Measurements from ENCODE around the gene MB. TPM values are rescaled to one million over a fixed set of nuclear protein-coding genes. Genes with fewer than 3 reads are reported as not detected.

MB gene
- total and polyA plus RNA-seq, 2 donors (not counting 1 experiment from before 2014, with no cell fraction given) = not detected

DNA sequence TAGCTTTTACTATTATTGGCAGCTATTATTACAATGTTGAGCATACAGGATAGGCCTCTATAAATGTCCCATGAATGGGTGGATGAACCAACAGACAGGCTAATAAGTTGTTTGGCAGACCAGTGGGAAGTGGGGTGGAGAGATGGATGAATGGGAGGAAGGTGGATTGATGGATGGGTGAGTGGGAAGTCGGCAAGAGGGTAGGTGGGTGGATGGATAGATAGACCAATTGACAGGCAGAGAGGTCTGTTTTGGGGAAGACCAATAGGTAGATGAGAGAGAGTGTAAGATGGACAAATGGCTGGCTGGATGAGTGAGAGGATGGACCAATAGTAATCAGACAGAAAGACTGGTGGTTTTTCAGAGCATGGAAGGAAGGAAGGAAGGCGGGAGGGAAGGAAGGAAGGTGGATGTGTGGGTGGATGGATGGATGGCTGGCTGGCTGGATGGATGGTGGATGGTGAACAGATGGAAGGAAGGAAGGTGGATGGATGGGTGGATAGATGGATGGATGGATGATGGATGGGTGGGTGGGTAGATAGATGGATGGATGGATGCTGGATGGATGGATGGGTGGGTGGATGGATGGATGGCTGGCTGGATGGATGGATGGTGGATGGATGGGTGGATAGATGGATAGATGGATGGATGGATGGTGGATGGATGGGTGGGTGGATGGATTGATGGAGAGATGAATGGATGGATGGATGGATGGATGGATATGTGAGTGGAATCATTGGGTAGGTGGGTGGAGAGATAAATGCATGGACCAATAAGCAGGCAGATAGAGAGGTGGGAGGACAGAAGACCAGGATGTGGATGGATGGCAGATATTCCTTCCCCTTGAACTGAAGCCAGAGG is 39.1 kb downstream of the MB start:
- Histone ChIP-seq H3K9ac (ENCODE audit: low read length) (no peak overlapping the region), H3K79me2 (ENCODE audit: control insufficient read depth, insufficient read depth, low read length) (no peaks in the 10 kb centered on the region), H3K4me1 (ENCODE audit: control insufficient read depth in 2 of 2, insufficient read depth in 2 of 2, low read length in 2 of 2) (peaks cover 0 to 3% of the 10 kb centered on the region in 2 donors), H2AFZ (ENCODE audit: insufficient read depth, low read depth, low read length, poor library complexity, severe bottlenecking) (no peak overlapping the region), H3K4me2 (replicated peaks; ENCODE audit: low read depth, low read length, poor library complexity, severe bottlenecking) (no peak overlapping the region), H4K20me1 (ENCODE audit: control insufficient read depth, insufficient read depth, low read length, poor library complexity, severe bottlenecking) (no peaks in the 10 kb centered on the region), H3K9me3 (ENCODE audit: control extremely low read depth in 1 of 3, control insufficient read depth in 2 of 3, insufficient read depth in 1 of 3, low read length in 2 of 3) (no peaks in the 10 kb centered on the region), H3K36me3 (replicated peaks in 1 of 2; ENCODE audit: control extremely low read depth in 1 of 2, control insufficient read depth in 1 of 2, extremely low read depth in 1 of 2, insufficient read depth in 2 of 2, low read length in 1 of 2) (no peaks in the 10 kb centered on the region), H3K27ac (ENCODE audit: low read length in 2 of 2) (no peak overlapping the region), H3K27me3 (replicated peaks in 1 of 4; ENCODE audit: control extremely low read depth in 1 of 4, control insufficient read depth in 3 of 4, insufficient read depth in 4 of 4, low read length in 3 of 4) (peaks cover 0 to 6% (median 0%) of the 10 kb centered on the region in 4 experiments), H3K4me3 (ENCODE audit: control extremely low read depth in 1 of 5, extremely low read depth in 1 of 5, insufficient read depth in 1 of 5, low read depth in 2 of 5, low read length in 4 of 5) (no peak overlapping the region)
- 96% methylated on average over 2 of the region's 2 CpGs for WGBS (ENCODE audit: insufficient coverage)
- DNase-seq (no peak), ATAC-seq (ENCODE audit: low read depth) (no peak)
- H3K27me3 Mint-ChIP-seq = peaks cover 4% of the 10 kb centered on the region
- intact Hi-C loops (cut with micrococcal nuclease) = no loop called here
- no peak for TF ChIP-seq EZH2 (IDR thresholded peaks at IDR 0.05; ENCODE audit: borderline replicate concordance, insufficient read depth, low read depth, low read length, poor library complexity, severe bottlenecking)
- TF ChIP-seq, protein P1, sequence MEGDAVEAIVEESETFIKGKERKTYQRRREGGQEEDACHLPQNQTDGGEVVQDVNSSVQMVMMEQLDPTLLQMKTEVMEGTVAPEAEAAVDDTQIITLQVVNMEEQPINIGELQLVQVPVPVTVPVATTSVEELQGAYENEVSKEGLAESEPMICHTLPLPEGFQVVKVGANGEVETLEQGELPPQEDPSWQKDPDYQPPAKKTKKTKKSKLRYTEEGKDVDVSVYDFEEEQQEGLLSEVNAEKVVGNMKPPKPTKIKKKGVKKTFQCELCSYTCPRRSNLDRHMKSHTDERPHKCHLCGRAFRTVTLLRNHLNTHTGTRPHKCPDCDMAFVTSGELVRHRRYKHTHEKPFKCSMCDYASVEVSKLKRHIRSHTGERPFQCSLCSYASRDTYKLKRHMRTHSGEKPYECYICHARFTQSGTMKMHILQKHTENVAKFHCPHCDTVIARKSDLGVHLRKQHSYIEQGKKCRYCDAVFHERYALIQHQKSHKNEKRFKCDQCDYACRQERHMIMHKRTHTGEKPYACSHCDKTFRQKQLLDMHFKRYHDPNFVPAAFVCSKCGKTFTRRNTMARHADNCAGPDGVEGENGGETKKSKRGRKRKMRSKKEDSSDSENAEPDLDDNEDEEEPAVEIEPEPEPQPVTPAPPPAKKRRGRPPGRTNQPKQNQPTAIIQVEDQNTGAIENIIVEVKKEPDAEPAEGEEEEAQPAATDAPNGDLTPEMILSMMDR (IDR thresholded peaks at IDR 0.05) = no peak
- no peak overlapping the region for H3K4me3 Mint-ChIP-seq
- no peak overlapping the region for H3K27ac Mint-ChIP-seq
- no peaks in the 10 kb centered on the region for H3K9me3 Mint-ChIP-seq (ENCODE audit: insufficient read depth)
- ChIA-PET CTCF (interaction anchor here (1.2 to 2.7 kb wide), 2 partner anchors 226 to 227 kb away, joined by 3 to 8 read pairs; no protein-coding TSS in a partner anchor), POLR2A (no interaction called here)
- H3K4me1 Mint-ChIP-seq = no peaks in the 10 kb centered on the region

DNA sequence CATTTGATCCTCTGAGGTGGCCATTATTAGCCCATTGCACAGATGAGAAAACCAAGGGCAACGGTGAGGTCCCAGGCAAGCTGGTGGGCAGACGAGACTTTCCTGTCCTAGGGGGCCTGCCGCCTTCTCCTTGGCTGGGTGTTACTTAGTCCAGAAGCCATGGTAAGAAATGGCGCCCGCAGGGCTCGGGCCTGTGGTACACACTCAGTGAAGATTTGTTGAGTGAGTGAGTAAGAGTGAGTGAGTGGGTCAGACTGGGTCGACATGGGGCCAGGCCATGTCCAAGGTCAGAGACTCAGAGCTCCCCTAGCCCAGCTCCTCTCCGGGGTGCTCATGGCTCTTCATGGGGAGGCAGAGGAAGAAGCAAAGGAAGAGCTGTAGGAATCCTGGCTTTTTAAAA is 40.5 kb downstream of the MB start:
- H3K4me1 Mint-ChIP-seq = no peaks in the 10 kb centered on the region
- intact Hi-C loops (cut with micrococcal nuclease) = no loop called here
- Histone ChIP-seq H3K27ac (ENCODE audit: low read length in 2 of 2) (no peak overlapping the region), H3K9ac (ENCODE audit: low read length) (no peak overlapping the region), H3K4me3 (ENCODE audit: control extremely low read depth in 1 of 5, extremely low read depth in 1 of 5, insufficient read depth in 1 of 5, low read depth in 2 of 5, low read length in 4 of 5) (no peak overlapping the region), H3K9me3 (ENCODE audit: control extremely low read depth in 1 of 3, control insufficient read depth in 2 of 3, insufficient read depth in 1 of 3, low read length in 2 of 3) (no peaks in the 10 kb centered on the region), H3K4me1 (ENCODE audit: control insufficient read depth in 2 of 2, insufficient read depth in 2 of 2, low read length in 2 of 2) (no peaks in the 10 kb centered on the region), H4K20me1 (ENCODE audit: control insufficient read depth, insufficient read depth, low read length, poor library complexity, severe bottlenecking) (no peaks in the 10 kb centered on the region), H3K4me2 (replicated peaks; ENCODE audit: low read depth, low read length, poor library complexity, severe bottlenecking) (no peak overlapping the region), H2AFZ (ENCODE audit: insufficient read depth, low read depth, low read length, poor library complexity, severe bottlenecking) (no peak overlapping the region), H3K79me2 (ENCODE audit: control insufficient read depth, insufficient read depth, low read length) (no peaks in the 10 kb centered on the region), H3K27me3 (replicated peaks in 1 of 4; ENCODE audit: control extremely low read depth in 1 of 4, control insufficient read depth in 3 of 4, insufficient read depth in 4 of 4, low read length in 3 of 4) (peaks cover 0 to 11% (median 0%) of the 10 kb centered on the region in 4 experiments), H3K36me3 (replicated peaks in 1 of 2; ENCODE audit: control extremely low read depth in 1 of 2, control insufficient read depth in 1 of 2, extremely low read depth in 1 of 2, insufficient read depth in 2 of 2, low read length in 1 of 2) (no peaks in the 10 kb centered on the region)
- DNase-seq (no peak), ATAC-seq (ENCODE audit: low read depth) (no peak)
- TF ChIP-seq, protein P1 (IDR thresholded peaks at IDR 0.05) = no peak
- ChIA-PET CTCF (interaction anchor here (2.7 kb wide), 1 partner anchor 226 kb away, joined by 8 read pairs; no protein-coding TSS in a partner anchor), POLR2A (no interaction called here)
- WGBS (ENCODE audit: insufficient coverage) = 94% methylated on average over 7 of the region's 8 CpGs
- peaks cover 13% of the 10 kb centered on the region for H3K27me3 Mint-ChIP-seq
- no peak overlapping the region for H3K4me3 Mint-ChIP-seq
- no peak overlapping the region for H3K27ac Mint-ChIP-seq
- no peaks in the 10 kb centered on the region for H3K9me3 Mint-ChIP-seq (ENCODE audit: insufficient read depth)
